Ovary (tissue), 3 donors: ENCODE results near the gene EYS.

ENCODE experiments used
- CTCF ChIP-seq, 3 donors: fragments of 450-650 bp in 2 of 3; fragments of 200-600 bp in 1 of 3; IDR thresholded peaks; one replicate each; pipeline versions ENCODE4 v1.5.1 to v1.8.0; 2016 to 2022; ENCODE audit warnings: antibody characterized with exemption in 3 of 3, mild to moderate bottlenecking in 1 of 3
- EP300 ChIP-seq: sonication (generic); formaldehyde crosslinking; IDR thresholded peaks from one replicate; pipeline ENCODE4 v1.6.1; 2017; ENCODE audit warnings: antibody characterized with exemption
- POLR2A ChIP-seq: fragments of 450-650 bp; IDR thresholded peaks from one replicate; pipeline ENCODE4 v1.6.1; 2017; ENCODE audit warnings: antibody characterized with exemption, mild to moderate bottlenecking, moderate library complexity
- donor health status: DM: no; HTN: no; CAD: no.

GRCh38 chr6:65711531-65711930, 4.5 kb upstream of the EYS start:
- TF ChIP-seq CTCF (IDR thresholded peaks at IDR 0.05) (no peak), POLR2A (no peak), EP300 (no peak)
